GM12878 (cell line): ENCODE results near the gene GFM1. TPM values are rescaled to one million over a fixed set of nuclear protein-coding genes. Genes with fewer than 3 reads are reported as not detected.

Source experiments
- ATF7 ChIP-seq: fragments of 450-650 bp; IDR thresholded peaks from 2 replicates; pipeline ENCODE4 v1.6.1; 2016; ENCODE audit warnings: low read depth, mild to moderate bottlenecking
- CHD1 ChIP-seq: IDR thresholded peaks from 2 replicates; pipeline ENCODE4 v1.6.1; 2012; ENCODE audit warnings: low read depth, low read length, improper control_type of control experiment
- RCOR1 ChIP-seq: conservative IDR thresholded peaks from 2 replicates; pipeline ENCODE4 v1.6.1; 2012; ENCODE audit warnings: low read depth, low read length, improper control_type of control experiment
- SMAD1 ChIP-seq: fragments of 450-650 bp; IDR thresholded peaks from 2 replicates; pipeline ENCODE4 v1.6.1; 2018; ENCODE audit warnings: mild to moderate bottlenecking, low read depth; ENCODE audit not compliant: partially characterized antibody
- SPI1 ChIP-seq: IDR thresholded peaks from 2 replicates; pipeline ENCODE4 v1.6.1; 2011; ENCODE audit warnings: low read depth, mild to moderate bottlenecking, low read length, moderate library complexity, borderline replicate concordance; ENCODE audit not compliant: insufficient read depth
- SUPT20H ChIP-seq: IDR thresholded peaks from 2 replicates; pipeline ENCODE4 v1.6.1; 2011; ENCODE audit warnings: low read depth, mild to moderate bottlenecking, low read length, moderate library complexity, borderline replicate concordance; ENCODE audit not compliant: control insufficient read depth
- polyA plus RNA-seq, 11 experiments: library from polyadenylated mRNA; depleted of rRNA in 4 of 11; unstranded in 6 of 11; stranded (reverse) in 5 of 11; fragments of >200 nt; fragmentation: Nextera tagmentation in 4 of 11; fragmentation: Illumina TruSeq in 1 of 11; extraction: Ambion mirVana in 4 of 11; extraction: Trizol in 1 of 11; gene quantifications; 1 replicate in 1 of 11; 2 replicates in 10 of 11; pipeline versions ENCODE4 v1.2.1 to v1.2.3, GENCODE V29; 2011 to 2016; ENCODE audit warnings: inconsistent platforms in 2 of 11, missing spikeins in 2 of 11, low read depth in 1 of 11
- total RNA-seq, 4 experiments: library from RNA; depleted of rRNA in 3 of 4; stranded (reverse); fragments of >200 nt in 3 of 4; fragmentation: Illumina TruSeq in 1 of 4; extraction: Trizol in 1 of 4; gene quantifications; 2 replicates each; pipeline versions ENCODE4 v1.2.1 to v1.2.3, GENCODE V29; 2013 to 2021
- TF ChIP-seq, protein P1 (sequence below): fragments of 450-650 bp; formaldehyde crosslinking; IDR thresholded peaks from 2 replicates; pipeline ENCODE4 v1.5.0; 2022; ENCODE audit warnings: mild to moderate bottlenecking, missing genetic modification characterization
- TF ChIP-seq, protein P2 (sequence below): IDR thresholded peaks from 2 replicates; pipeline ENCODE4 v1.6.1; 2012; ENCODE audit warnings: low read depth, low read length, improper control_type of control experiment
- TF ChIP-seq, protein P3 (sequence below): fragments of 450-650 bp; formaldehyde crosslinking; IDR thresholded peaks from 2 replicates; pipeline ENCODE4 v1.4.0; 2020; ENCODE audit warnings: mild to moderate bottlenecking, moderate library complexity

Gene GFM1
- total and polyA plus RNA-seq, 10 of the 15 experiments (the other 5 are each of a cell fraction or from before 2014, with no cell fraction given) = 36.9 to 87.2 (median 57.3) TPM

DNA sequence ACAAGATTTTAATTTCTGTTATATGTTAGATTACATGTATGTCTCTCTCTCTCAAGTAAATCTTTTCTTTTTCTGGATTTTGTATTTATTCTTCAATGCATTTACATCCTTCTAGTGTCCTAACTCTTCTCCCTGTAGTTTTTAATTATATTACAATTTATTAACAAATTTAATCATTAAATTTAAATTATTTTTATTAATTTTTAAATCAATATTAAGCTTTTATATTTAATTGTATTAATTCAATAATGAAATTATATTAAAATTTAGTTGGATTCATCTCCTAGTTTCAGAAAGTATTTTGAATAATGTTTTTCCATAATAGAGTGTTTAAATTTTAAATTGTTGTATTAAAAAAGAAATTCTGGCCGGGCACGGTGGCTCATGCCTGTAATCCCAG is 43.5 kb upstream of the GFM1 start (continued):
- TF ChIP-seq, protein P1, sequence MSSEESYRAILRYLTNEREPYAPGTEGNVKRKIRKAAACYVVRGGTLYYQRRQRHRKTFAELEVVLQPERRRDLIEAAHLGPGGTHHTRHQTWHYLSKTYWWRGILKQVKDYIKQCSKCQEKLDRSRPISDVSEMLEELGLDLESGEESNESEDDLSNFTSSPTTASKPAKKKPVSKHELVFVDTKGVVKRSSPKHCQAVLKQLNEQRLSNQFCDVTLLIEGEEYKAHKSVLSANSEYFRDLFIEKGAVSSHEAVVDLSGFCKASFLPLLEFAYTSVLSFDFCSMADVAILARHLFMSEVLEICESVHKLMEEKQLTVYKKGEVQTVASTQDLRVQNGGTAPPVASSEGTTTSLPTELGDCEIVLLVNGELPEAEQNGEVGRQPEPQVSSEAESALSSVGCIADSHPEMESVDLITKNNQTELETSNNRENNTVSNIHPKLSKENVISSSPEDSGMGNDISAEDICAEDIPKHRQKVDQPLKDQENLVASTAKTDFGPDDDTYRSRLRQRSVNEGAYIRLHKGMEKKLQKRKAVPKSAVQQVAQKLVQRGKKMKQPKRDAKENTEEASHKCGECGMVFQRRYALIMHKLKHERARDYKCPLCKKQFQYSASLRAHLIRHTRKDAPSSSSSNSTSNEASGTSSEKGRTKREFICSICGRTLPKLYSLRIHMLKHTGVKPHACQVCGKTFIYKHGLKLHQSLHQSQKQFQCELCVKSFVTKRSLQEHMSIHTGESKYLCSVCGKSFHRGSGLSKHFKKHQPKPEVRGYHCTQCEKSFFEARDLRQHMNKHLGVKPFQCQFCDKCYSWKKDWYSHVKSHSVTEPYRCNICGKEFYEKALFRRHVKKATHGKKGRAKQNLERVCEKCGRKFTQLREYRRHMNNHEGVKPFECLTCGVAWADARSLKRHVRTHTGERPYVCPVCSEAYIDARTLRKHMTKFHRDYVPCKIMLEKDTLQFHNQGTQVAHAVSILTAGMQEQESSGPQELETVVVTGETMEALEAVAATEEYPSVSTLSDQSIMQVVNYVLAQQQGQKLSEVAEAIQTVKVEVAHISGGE = no peak
- TF ChIP-seq, protein P2, sequence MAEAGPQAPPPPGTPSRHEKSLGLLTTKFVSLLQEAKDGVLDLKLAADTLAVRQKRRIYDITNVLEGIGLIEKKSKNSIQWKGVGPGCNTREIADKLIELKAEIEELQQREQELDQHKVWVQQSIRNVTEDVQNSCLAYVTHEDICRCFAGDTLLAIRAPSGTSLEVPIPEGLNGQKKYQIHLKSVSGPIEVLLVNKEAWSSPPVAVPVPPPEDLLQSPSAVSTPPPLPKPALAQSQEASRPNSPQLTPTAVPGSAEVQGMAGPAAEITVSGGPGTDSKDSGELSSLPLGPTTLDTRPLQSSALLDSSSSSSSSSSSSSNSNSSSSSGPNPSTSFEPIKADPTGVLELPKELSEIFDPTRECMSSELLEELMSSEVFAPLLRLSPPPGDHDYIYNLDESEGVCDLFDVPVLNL = no peak
- no peak for TF ChIP-seq RCOR1
- TF ChIP-seq CHD1 = no peak
- no peak for TF ChIP-seq ATF7
- TF ChIP-seq, protein P3, sequence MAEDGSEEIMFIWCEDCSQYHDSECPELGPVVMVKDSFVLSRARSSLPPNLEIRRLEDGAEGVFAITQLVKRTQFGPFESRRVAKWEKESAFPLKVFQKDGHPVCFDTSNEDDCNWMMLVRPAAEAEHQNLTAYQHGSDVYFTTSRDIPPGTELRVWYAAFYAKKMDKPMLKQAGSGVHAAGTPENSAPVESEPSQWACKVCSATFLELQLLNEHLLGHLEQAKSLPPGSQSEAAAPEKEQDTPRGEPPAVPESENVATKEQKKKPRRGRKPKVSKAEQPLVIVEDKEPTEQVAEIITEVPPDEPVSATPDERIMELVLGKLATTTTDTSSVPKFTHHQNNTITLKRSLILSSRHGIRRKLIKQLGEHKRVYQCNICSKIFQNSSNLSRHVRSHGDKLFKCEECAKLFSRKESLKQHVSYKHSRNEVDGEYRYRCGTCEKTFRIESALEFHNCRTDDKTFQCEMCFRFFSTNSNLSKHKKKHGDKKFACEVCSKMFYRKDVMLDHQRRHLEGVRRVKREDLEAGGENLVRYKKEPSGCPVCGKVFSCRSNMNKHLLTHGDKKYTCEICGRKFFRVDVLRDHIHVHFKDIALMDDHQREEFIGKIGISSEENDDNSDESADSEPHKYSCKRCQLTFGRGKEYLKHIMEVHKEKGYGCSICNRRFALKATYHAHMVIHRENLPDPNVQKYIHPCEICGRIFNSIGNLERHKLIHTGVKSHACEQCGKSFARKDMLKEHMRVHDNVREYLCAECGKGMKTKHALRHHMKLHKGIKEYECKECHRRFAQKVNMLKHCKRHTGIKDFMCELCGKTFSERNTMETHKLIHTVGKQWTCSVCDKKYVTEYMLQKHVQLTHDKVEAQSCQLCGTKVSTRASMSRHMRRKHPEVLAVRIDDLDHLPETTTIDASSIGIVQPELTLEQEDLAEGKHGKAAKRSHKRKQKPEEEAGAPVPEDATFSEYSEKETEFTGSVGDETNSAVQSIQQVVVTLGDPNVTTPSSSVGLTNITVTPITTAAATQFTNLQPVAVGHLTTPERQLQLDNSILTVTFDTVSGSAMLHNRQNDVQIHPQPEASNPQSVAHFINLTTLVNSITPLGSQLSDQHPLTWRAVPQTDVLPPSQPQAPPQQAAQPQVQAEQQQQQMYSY = no peak
- no peak for TF ChIP-seq SPI1
- TF ChIP-seq SMAD1 = no peak
- no peak for TF ChIP-seq SUPT20H
